Measurements from ENCODE around the gene P3H2. TPM values are rescaled to one million over a fixed set of nuclear protein-coding genes. Genes with fewer than 3 reads are reported as not detected.

P3H2 gene
- total and polyA plus RNA-seq, 2 donors (not counting 1 experiment from before 2014, with no cell fraction given) = 20.5 to 21.6 TPM

DNA sequence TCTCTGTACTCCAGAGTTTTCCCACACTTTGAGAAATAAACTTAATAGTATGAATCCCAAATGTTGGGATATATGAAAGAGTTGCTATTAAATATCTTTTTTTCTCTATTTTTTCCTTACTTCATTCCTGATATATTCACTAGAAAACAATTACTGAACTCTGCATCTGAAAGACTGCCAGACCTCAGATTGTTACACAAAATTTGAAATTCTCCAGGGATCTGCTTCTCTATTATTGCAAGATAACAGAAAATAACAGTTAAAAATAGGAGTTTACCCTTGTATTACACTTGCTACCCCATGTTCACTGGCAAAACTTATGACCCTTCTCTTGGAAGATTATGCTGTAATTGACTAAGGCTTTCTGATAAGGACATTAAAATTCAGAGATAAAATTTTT lies 11.7 kb upstream of the P3H2 start:
- H3K27me3 ChIP-seq (ENCODE audit: control insufficient read depth, insufficient read depth, low read length) = no peaks in the 10 kb centered on the region
- no peak overlapping the region for H2AFZ ChIP-seq (ENCODE audit: low read length)
- H4K20me1 ChIP-seq (ENCODE audit: control insufficient read depth, extremely low read depth, insufficient read depth, low read length) = no peaks in the 10 kb centered on the region
- H3K79me2 ChIP-seq (ENCODE audit: control insufficient read depth, insufficient read depth, low read length) = no peaks in the 10 kb centered on the region
- H3K4me3 ChIP-seq (replicated peaks in 1 of 4; ENCODE audit: control extremely low read depth in 1 of 4, insufficient read depth in 1 of 4, low read depth in 3 of 4, low read length in 4 of 4) = no peak overlapping the region
- H3K9ac ChIP-seq (ENCODE audit: insufficient read depth, low read length) = no peak overlapping the region
- TF ChIP-seq EZH2 (IDR thresholded peaks at IDR 0.05; ENCODE audit: low read length, missing control alignments) = no peak
- TF ChIP-seq, protein P1, sequence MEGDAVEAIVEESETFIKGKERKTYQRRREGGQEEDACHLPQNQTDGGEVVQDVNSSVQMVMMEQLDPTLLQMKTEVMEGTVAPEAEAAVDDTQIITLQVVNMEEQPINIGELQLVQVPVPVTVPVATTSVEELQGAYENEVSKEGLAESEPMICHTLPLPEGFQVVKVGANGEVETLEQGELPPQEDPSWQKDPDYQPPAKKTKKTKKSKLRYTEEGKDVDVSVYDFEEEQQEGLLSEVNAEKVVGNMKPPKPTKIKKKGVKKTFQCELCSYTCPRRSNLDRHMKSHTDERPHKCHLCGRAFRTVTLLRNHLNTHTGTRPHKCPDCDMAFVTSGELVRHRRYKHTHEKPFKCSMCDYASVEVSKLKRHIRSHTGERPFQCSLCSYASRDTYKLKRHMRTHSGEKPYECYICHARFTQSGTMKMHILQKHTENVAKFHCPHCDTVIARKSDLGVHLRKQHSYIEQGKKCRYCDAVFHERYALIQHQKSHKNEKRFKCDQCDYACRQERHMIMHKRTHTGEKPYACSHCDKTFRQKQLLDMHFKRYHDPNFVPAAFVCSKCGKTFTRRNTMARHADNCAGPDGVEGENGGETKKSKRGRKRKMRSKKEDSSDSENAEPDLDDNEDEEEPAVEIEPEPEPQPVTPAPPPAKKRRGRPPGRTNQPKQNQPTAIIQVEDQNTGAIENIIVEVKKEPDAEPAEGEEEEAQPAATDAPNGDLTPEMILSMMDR (conservative IDR thresholded peaks at IDR 0.05 in 1 of 2, IDR thresholded peaks at IDR 0.05 in 1 of 2; ENCODE audit: low read depth in 1 of 2, low read length in 2 of 2) = no peak
- H3K27ac ChIP-seq (ENCODE audit: insufficient read depth, low read length) = no peak overlapping the region
- DNase-seq (ENCODE audit: low read depth in 2 of 2) = peak; percentile 22 to 30
- no peaks in the 10 kb centered on the region for H3K36me3 ChIP-seq (ENCODE audit: control insufficient read depth, insufficient read depth, low read length)
- H3K4me2 ChIP-seq (ENCODE audit: extremely low read depth, insufficient read depth, low read length) = no peak overlapping the region
- H3K4me1 ChIP-seq (ENCODE audit: control insufficient read depth, extremely low read depth, insufficient read depth, low read length) = no peaks in the 10 kb centered on the region
- no peaks in the 10 kb centered on the region for H3K9me3 ChIP-seq (ENCODE audit: control insufficient read depth, insufficient read depth, low read depth, low read length)

DNA sequence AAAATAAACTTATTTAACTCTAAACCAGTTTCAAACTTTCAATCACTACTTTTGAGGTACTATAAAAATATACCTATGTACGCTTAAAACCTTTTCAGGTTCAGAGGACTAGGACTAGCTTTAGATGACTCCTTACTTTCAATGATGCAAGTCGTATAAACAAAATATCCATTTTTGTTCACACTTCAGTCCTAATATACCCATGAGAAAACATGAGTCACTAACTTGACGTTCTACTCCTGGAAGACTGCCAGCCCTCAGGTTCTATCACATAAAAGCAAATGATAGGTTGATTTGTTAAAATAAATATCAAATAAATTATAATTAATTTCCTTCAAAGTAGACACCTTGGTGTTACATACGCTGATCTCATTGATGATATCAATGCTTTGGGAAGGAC lies 10.6 kb upstream of the P3H2 start:
- TF ChIP-seq, protein P1 (conservative IDR thresholded peaks at IDR 0.05 in 1 of 2, IDR thresholded peaks at IDR 0.05 in 1 of 2; ENCODE audit: low read depth in 1 of 2, low read length in 2 of 2) = no peak
- no peak for TF ChIP-seq EZH2 (IDR thresholded peaks at IDR 0.05; ENCODE audit: low read length, missing control alignments)
- no peaks in the 10 kb centered on the region for H4K20me1 ChIP-seq (ENCODE audit: control insufficient read depth, extremely low read depth, insufficient read depth, low read length)
- H3K4me3 ChIP-seq (replicated peaks in 1 of 4; ENCODE audit: control extremely low read depth in 1 of 4, insufficient read depth in 1 of 4, low read depth in 3 of 4, low read length in 4 of 4) = no peak overlapping the region
- DNase-seq (ENCODE audit: low read depth in 2 of 2) = peak; percentile 77 to 79
- no peaks in the 10 kb centered on the region for H3K27me3 ChIP-seq (ENCODE audit: control insufficient read depth, insufficient read depth, low read length)
- no peak overlapping the region for H2AFZ ChIP-seq (ENCODE audit: low read length)
- no peaks in the 10 kb centered on the region for H3K36me3 ChIP-seq (ENCODE audit: control insufficient read depth, insufficient read depth, low read length)
- no peaks in the 10 kb centered on the region for H3K79me2 ChIP-seq (ENCODE audit: control insufficient read depth, insufficient read depth, low read length)
- no peak overlapping the region for H3K4me2 ChIP-seq (ENCODE audit: extremely low read depth, insufficient read depth, low read length)
- no peak overlapping the region for H3K27ac ChIP-seq (ENCODE audit: insufficient read depth, low read length)
- no peak overlapping the region for H3K9ac ChIP-seq (ENCODE audit: insufficient read depth, low read length)
- no peaks in the 10 kb centered on the region for H3K4me1 ChIP-seq (ENCODE audit: control insufficient read depth, extremely low read depth, insufficient read depth, low read length)
- H3K9me3 ChIP-seq (ENCODE audit: control insufficient read depth, insufficient read depth, low read depth, low read length) = no peaks in the 10 kb centered on the region

DNA sequence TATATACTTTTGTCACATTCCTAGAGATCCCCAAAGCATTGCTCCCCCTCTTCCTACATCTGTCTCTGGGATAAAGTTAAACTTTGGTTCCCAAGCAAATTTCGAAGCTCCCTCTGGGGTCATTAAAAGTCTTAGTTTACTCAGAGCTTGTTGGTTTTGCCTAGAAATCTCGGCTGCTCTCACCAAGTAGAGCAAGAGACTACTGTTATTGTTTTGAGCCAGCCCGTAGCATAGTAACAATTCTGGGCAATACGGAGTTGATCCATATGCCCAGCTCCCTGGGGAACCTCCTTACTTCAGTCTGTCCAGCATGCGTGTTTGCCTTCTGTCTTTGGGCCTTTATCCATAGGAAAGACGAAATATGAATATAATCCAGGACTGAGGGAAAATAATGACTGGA lies 10.0 kb upstream of the P3H2 start:
- Histone ChIP-seq H3K4me1 (ENCODE audit: control insufficient read depth, extremely low read depth, insufficient read depth, low read length) (no peaks in the 10 kb centered on the region), H2AFZ (ENCODE audit: low read length) (no peak overlapping the region), H3K9me3 (ENCODE audit: control insufficient read depth, insufficient read depth, low read depth, low read length) (no peaks in the 10 kb centered on the region), H3K9ac (ENCODE audit: insufficient read depth, low read length) (no peak overlapping the region), H3K36me3 (ENCODE audit: control insufficient read depth, insufficient read depth, low read length) (no peaks in the 10 kb centered on the region), H3K27ac (ENCODE audit: insufficient read depth, low read length) (no peak overlapping the region), H3K4me2 (ENCODE audit: extremely low read depth, insufficient read depth, low read length) (no peak overlapping the region), H3K27me3 (ENCODE audit: control insufficient read depth, insufficient read depth, low read length) (no peaks in the 10 kb centered on the region), H4K20me1 (ENCODE audit: control insufficient read depth, extremely low read depth, insufficient read depth, low read length) (no peaks in the 10 kb centered on the region), H3K79me2 (ENCODE audit: control insufficient read depth, insufficient read depth, low read length) (no peaks in the 10 kb centered on the region), H3K4me3 (replicated peaks in 1 of 4; ENCODE audit: control extremely low read depth in 1 of 4, insufficient read depth in 1 of 4, low read depth in 3 of 4, low read length in 4 of 4) (no peak overlapping the region)
- TF ChIP-seq EZH2 (IDR thresholded peaks at IDR 0.05; ENCODE audit: low read length, missing control alignments) = no peak
- TF ChIP-seq, protein P1 (conservative IDR thresholded peaks at IDR 0.05 in 1 of 2, IDR thresholded peaks at IDR 0.05 in 1 of 2; ENCODE audit: low read depth in 1 of 2, low read length in 2 of 2) = no peak
- DNase-seq (ENCODE audit: low read depth in 2 of 2) = no peak
